Measurements from ENCODE around the gene ZNF469.

The ZNF469 gene

DNA sequence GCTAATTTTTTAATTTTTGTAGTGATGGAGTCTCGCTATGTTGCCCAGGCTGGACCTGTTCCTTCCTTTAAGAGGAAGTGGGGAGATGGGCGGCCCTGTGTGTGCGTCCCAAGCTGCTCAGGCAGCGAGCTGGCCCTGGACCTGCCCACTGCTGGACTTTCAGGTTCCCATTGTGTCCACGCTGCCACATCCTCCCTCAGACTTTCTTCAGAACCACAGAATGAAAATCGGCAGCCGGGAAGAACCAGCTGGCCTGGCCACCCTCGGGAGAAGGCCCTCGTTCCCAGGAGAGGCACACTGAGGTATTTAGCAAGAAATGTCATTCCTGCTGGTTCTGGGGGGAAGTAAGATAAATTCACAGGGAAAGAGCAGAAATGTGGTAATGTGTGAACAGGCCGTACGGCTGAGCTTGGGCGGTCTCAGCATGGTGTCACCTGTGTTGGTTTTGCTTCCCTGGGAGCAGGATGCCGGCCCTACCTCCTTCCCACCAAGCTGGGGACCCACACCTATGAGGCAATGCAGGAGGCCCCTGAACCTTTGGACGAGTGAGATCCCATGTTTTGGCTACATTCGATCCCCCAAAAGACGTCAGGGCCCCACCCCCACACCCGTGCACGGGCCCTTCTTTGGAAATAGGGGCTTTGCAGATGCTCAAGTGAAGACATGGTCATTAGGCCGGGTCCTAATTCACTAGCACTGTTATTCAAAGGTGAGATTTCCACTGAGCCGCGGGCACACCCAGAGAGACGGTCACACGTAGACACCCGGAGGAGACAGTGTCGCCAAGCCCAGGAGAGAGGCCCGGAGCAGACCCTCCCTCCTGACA, 35.9 kb upstream of the ZNF469 start:
- no peak for DNase-seq

- DNase-seq, result no peak
These were observed 34.9 kb upstream of the ZNF469 start for GRCh38 chr16:88347656-88348376.

- DNase-seq, result no peak
These were observed 34.2 kb upstream of the ZNF469 start for GRCh38 chr16:88348377-88349152.

- no peak for DNase-seq
These were observed 33.4 kb upstream of the ZNF469 start for GRCh38 chr16:88349153-88349902.

DNA sequence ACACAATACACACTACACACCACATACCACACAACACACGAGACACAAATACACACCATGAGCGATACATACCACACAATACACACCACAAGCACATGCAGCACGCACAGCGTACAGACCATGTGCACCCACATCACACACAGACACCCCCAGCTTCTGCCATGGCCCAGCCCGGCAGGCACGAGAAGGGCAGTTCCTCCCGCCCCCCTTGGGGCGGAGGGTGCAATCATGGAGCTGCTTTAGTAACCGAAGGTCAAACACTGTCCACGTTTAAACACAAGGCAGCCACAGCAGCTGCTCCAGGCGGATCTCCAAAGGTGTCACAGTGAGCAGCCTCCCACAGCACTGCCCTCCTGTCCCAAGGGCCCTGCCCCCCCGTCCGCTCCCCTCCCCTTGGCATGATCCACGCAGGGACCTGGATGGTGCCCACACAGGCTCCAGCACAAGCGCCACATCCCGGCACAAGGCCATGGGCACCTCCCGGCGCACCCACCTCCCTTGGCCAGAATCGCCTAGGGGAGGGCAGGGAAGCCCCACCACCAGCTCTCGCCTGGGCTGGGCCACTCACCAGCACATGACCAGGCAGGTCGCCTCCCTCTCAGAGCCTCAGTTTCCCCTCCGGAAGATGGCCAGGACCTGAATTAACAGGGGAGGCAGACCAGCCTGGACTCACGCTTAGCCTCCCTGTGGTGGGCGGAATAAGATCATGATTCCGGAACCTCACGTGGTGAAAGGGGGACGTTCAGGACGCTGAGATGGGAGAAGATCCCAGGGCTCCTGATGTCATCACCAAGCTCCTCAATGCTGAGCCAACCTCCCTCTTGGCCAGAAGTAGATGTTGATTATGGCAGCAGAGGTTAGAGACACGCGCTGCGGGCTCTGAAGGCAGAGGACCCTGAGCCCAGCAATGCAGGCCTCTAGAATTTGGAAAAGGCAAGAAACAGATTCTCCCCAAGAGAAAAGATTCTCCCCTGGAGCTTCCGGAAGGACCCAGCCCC, 32.6 kb upstream of the ZNF469 start:
- no peak for DNase-seq

GRCh38 chr16:88350922-88351321, 31.8 kb upstream of the ZNF469 start:
- DNase-seq, result no peak

DNA sequence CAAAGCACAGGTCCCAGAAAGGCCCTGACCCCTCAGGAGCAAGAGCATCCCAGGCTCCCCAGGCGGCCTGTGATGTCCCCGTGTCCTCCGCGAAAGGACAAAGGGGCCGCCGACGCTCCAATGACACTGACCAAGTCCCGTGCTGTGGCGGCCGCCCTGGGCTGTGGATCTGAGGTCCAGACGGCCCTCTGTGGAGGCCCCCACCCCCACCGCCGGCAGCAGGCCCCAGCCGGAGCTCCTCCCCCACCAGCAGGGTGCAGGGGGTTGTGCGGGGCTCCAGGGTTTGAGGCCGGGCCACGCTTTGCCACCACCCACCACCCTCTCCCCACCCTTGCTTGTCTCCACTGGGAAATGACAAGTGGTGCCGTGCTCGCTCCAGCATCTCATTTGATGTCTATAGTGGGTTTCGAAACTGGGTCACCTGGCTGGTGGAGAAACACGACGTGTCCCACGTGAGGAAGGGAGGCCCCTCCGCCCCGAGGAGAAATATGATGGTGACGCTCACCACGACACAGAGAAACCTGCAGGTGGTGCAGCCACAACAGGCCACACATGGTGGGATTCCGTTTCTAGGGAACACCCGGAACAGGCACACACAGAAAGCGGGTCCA, 31.2 kb upstream of the ZNF469 start:
- DNase-seq, result no peak

DNA sequence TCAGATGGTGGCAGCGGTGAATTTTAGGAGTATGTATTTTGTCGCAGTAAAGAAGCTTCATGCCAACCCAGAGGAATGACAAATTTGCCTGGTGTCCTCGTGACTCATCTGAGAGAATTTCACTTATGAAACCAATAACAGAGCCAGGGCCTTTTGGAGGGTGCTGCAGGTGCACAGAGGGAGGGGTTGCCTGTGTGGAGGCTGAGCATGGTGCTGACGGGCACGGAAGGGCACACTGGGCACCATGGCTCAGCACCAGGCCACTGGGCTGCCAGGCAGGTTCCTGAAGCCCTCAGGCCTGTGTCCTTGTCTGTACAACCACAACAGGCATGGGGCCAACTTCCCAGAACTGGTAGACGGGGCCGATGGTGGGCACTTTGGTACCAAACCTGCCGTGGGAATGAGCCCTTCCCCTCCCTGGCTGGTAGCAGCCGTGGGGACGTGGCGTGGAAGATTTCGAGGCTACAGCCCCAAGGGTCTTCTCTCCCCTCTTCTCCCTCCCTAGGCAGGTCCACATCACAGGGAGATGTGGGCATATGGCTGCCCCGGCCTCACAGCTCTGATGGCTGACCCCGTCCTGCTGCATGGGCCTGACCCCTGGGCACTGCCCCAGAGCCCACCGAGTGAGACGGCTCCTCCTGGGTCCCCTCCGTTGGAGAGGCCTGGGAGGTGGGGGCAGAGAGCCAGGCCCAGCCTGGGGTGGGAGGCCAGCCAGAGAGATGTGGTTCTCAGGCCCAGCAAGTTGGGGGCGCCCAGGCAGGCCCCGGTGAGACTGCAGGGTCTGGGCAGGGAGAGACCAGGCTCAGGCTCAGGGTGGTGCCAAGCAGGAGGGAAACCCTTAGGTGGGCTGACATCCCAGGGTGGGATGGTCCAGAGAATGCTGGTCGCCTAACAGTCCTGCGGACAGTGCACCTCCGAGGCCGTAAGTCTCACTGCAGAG, 30.2 kb upstream of the ZNF469 start:
- DNase-seq, result no peak

DNA sequence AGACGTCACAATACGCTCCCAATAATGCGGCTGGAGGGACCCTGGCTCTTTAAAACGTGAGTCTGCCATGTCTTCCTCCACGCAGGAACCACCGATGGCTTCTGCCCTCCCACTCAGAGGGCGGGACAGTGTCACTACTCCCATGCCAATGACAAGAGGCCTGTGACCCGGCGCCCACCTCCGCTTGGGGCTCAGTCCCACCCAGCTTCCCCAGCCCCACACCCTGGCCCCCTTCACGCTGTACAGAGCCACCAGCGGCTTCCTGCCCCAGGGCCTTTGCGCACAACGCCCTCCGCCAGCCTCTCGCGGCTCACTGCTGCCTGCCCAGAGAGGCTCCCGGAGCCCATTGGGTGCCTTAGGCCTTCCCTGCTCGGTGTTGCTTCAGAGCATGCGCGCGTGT, 29.5 kb upstream of the ZNF469 start:
- no peak for DNase-seq

GRCh38 chr16:88353691-88354090, 29.1 kb upstream of the ZNF469 start:
- no peak for DNase-seq

- DNase-seq, result no peak
These were observed 28.3 kb upstream of the ZNF469 start for GRCh38 chr16:88354229-88355092.

DNA sequence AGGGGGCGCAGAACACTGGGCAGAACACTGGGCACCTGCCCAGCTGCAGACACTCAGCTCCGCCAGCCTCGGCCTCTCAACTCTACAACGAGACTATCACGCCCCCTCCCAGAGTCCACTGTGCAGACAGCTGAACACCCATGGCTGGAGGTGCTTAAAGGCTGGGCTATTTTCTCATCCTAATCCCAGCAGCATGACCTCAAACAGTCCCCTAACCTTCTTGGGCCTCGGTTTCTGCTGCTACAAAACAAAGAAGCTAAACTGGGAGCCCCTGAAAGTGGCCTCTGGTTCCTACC, 27.7 kb upstream of the ZNF469 start:
- DNase-seq, result no peak

DNA sequence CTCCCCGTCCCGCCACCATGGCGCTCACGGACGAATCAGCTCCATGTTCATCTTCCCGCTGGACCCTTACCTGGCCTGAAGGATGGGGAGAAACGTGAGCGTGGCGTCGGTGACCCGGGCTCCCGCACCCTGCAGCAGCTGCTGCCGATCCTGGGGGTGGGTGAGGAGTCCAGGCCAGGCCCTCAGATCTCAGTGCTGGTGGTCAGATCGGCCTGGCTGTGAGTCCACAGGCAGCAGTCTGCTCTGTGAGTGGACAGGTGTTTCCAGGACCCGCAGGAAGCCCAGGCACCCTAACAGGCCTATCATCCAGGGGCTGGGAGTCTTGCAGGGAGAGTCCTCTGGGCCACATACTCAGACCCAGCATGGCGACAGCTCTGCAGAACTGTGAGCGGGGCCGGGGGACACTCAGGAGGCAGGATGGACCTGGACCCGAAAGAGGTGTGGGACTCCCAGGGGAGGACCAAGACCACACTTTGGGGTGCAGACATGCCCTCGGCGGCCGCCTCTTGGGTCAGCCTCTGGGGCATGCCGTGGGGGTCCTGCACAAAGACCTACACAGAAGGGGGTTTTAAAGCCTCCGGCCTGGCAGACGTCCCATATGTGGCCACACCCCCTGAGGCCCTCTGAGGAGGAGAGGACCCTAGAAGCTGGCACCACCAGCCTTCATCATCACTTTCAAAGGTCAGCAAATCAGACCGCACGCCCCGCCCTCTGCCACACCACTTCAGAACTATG, 27.2 kb upstream of the ZNF469 start:
- DNase-seq, result no peak

GRCh38 chr16:88356124-88356726, 26.5 kb upstream of the ZNF469 start:
- DNase-seq, result no peak

DNA sequence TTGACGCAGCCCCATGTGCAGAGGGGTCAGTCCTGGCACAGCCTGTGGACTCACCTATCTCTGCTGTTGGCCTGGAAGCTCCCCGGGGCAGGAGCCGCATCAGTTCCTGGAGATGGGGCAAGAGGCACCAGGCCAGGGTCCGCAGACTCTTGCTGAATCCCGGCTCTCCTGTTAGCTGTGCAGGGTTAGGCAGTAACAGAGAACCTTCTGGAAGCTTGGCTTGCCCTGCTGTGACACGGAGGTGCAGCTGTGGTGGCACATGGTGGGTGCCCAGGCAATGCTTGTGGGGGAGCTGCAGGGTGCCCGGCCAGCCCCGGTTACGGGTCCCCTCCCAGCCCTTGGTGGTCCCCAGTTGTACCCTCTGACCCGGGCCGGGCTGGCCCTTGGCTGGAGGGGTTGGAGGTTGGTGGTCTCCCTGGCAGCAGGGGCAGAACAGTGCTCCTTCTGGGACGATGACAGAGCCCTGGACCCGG, 26.0 kb upstream of the ZNF469 start:
- no peak for DNase-seq

DNA sequence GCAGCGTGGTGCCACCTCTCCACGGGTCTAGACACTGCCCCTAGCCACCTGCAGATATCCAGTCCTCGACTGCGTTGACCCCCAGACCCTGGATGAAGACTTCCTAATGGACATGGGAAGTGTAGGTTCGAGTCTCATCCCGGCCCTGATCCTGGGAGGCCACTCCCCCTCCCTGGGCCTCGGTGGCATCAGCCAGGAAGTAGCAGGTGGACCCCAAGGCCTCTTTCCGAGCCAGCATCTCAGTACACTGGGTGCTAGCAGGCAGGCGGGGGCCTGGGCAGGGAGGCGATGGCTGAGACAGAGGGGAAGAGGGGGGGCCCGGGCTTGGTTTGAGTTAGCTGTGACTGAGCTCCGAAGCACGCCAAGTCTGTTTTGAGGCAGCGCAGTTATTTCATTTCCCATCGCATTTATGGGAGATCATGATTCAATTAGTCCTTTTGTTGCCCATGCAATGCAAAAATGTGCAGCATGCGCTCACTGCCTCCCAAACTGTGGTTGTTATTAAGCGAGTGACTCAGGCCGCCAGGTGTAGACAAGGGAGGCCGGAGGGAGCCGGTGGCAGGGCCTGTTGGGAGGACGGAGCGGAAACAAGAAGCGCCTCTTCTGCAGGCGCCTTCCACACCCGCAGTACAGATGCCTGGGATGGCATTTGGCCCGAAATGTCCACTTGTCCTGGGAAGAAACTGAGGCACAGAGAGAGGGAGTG, 25.3 kb upstream of the ZNF469 start:
- no peak for DNase-seq

DNA sequence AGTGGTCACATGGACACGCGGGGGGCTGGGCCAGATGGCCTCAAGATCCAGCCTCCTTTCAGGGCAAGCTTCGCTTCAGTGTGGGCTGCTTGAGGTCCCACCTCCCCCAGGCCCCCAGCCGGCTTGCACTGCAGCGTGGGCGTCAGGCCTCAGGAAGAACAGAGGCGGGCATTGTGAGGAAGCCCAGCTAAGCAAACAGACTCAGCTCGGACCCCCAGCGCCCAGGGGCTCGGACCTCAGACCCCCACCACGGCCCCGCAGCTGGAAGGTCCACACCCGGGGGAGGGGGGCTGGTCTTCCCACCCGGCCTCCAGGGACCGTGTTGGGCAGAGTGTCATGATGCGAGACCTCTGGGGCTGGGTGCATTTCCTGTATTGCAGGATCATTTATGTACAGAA, 24.7 kb upstream of the ZNF469 start:
- no peak for DNase-seq
